Measurements from ENCODE around the gene R3HDM2.

R3HDM2 gene

DNA sequence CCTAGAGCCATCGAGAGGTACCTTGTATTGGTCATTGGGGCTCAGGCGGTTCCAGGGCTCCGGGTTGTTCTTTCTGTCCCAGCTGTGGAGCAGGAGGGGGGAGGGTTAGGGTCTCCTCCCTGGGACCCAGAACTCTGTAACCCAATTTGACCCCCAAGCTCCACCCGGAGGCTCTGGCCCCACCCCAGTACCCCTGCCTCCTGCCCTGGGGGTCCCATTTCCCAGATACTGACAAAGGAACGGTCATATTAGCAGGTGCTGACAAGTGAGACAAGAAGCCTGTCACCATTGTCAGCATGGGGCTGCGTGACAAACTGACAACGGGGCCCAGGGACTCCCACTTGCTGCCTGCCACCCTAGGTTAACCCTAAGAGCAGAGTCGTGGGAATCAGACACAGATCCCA lies 195.1 kb downstream of the R3HDM2 start:
- DNase-seq (ENCODE audit: low read depth), result no peak
- TF ChIP-seq, protein P1, sequence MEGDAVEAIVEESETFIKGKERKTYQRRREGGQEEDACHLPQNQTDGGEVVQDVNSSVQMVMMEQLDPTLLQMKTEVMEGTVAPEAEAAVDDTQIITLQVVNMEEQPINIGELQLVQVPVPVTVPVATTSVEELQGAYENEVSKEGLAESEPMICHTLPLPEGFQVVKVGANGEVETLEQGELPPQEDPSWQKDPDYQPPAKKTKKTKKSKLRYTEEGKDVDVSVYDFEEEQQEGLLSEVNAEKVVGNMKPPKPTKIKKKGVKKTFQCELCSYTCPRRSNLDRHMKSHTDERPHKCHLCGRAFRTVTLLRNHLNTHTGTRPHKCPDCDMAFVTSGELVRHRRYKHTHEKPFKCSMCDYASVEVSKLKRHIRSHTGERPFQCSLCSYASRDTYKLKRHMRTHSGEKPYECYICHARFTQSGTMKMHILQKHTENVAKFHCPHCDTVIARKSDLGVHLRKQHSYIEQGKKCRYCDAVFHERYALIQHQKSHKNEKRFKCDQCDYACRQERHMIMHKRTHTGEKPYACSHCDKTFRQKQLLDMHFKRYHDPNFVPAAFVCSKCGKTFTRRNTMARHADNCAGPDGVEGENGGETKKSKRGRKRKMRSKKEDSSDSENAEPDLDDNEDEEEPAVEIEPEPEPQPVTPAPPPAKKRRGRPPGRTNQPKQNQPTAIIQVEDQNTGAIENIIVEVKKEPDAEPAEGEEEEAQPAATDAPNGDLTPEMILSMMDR (IDR thresholded peaks at IDR 0.05; ENCODE audit: low read depth, low read length, missing control alignments), result no peak
- no peak overlapping the region for H3K4me3 ChIP-seq (ENCODE audit: low read depth, low read length)

DNA sequence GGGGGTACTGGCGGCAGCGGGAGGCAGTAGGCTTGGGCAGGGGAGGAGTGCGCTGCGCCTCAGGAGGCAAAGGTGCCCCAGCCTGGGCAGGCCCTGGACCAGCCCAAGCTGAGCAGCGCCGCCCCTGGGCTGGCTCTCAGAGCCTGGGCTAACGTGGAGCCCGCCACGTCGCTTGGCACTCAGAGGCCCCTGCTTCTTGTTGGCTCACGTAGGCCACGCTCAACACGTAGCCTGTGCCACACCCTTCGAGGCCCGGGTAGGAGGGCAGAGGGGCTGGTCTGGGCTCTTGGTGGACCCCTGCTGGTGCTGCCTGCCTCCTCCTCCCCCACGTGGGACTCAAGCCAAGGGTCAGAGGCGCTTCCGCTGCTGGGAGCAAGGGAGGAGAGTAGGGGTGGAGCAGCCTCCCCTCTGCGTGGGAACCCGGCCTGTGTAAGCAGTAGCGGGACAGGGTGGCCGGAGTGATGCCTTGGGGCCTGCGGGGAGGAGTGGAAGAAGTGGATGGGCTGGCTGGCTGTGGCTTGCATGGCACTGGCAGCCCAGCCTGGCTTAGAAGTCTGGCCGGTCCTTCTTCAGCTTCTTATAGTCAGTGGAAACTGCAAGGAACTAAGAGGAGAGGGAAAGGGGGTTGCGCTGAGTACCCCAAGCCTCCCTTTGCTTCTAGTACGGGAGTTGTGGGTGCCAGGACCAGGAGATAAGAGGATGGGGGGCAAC lies 195.7 kb downstream of the R3HDM2 start:
- DNase-seq (ENCODE audit: low read depth), result no peak
- TF ChIP-seq, protein P1 (IDR thresholded peaks at IDR 0.05; ENCODE audit: low read depth, low read length, missing control alignments), result no peak
- H3K4me3 ChIP-seq (ENCODE audit: low read depth, low read length), result no peak overlapping the region

DNA sequence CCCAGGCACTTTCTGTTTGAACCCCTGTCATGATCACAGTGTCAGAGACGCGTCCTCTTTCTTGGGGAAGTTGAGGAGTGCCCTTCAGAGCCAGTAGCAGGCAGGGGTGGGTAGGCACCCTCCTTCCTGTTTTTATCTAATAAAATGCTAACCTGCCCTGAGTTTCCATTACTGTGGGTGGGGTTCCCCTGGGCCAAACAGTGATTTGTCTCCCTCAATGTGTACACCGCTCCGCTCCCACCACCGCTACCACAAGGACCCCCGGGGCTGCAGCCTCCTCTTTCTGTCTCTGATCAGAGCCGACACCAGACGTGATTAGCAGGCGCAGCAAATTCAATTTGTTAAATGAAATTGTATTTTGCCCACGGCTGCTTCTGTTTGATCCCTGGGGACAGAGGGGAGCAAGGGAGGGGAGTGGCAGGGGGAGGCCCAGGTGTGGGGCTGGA lies 196.2 kb downstream of the R3HDM2 start:
- TF ChIP-seq, protein P1 (IDR thresholded peaks at IDR 0.05; ENCODE audit: low read depth, low read length, missing control alignments), result no peak
- DNase-seq (ENCODE audit: low read depth), result no peak
- H3K4me3 ChIP-seq (ENCODE audit: low read depth, low read length), result no peak overlapping the region

DNA sequence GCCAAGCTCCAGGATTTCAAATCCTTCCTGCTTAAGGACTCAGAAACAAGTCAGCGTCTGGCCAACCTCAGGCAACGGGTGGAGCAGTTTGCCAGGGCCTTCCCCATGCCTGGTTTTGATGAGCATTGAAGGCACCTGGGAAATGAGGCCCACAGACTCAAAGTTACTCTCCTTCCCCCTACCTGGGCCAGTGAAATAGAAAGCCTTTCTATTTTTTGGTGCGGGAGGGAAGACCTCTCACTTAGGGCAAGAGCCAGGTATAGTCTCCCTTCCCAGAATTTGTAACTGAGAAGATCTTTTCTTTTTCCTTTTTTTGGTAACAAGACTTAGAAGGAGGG lies 196.6 kb downstream of the R3HDM2 start:
- no peak overlapping the region for H3K4me3 ChIP-seq (ENCODE audit: low read depth, low read length)
- TF ChIP-seq, protein P1 (IDR thresholded peaks at IDR 0.05; ENCODE audit: low read depth, low read length, missing control alignments), result no peak
- no peak for DNase-seq (ENCODE audit: low read depth)

DNA sequence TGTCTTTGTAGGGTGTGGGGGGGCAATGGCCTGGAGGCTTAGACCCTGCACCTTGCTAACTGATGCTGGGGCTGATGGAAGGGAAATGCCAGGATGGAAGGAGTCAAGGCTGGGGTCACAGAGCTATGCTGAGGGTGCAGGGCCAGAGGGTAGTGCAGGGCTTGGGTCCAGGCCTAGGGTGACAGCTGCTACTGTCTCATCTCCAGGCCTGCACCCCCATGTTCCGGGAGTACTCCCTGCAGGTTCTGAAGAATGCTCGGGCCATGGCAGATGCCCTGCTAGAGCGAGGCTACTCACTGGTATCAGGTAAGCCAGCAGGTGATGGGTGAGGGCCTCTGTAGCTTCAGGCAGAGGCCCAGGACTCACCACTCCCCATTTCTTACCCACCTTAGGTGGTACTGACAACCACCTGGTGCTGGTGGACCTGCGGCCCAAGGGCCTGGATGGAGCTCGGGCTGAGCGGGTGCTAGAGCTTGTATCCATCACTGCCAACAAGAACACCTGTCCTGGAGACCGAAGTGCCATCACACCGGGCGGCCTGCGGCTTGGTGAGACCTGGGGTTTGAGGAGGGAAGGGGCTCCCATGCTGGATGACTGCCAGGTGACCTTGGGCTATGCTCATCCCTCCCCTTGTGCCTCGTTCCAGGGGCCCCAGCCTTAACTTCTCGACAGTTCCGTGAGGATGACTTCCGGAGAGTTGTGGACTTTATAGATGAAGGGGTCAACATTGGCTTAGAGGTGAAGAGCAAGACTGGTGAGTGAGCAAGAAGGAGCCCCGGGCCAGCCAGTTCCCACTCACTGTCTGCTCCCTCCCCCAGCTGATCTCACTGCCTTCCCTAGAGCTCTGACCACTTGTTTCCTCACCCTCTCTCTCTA lies 197.2 kb downstream of the R3HDM2 start:
- no peak overlapping the region for H3K4me3 ChIP-seq (ENCODE audit: low read depth, low read length)
- TF ChIP-seq, protein P1 (IDR thresholded peaks at IDR 0.05; ENCODE audit: low read depth, low read length, missing control alignments), result no peak
- no peak for DNase-seq (ENCODE audit: low read depth)

DNA sequence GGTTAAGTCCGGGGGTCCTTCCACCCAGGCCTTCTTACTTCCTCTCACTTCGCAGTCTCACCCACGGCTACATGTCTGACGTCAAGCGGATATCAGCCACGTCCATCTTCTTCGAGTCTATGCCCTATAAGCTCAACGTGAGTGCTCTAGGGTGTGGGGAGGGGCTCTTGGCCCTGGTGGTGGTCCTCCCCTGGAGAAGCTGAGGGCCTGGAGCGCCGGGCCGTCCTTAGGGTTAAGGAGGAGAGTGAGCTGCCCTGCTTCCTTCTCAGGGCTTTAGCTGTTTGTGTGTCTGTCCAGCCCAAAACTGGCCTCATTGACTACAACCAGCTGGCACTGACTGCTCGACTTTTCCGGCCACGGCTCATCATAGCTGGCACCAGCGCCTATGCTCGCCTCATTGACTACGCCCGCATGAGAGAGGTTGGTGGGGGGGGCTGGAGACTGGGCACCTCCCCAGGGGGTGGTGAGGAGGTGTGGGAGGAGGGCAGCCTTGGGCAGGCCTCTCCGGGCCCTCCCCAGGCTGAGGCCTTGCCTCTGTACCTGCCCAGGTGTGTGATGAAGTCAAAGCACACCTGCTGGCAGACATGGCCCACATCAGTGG lies 198.6 kb downstream of the R3HDM2 start:
- DNase-seq (ENCODE audit: low read depth), result no peak
- TF ChIP-seq, protein P1 (IDR thresholded peaks at IDR 0.05; ENCODE audit: low read depth, low read length, missing control alignments), result no peak
- H3K4me3 ChIP-seq (ENCODE audit: low read depth, low read length), result no peak overlapping the region
